DND-41 (cell line): ENCODE results near the gene ZNF653.

ENCODE experiments used
- ATAC-seq: fragments of 200-7000 bp; cut with Tn5 transposase; 3 replicates; pipeline ENCODE4 v1.9.1; 2021; ENCODE audit warnings: low read depth; ENCODE audit not compliant: insufficient read depth
- DNase-seq: peaks from one replicate; pipeline ENCODE4 v3.0.0-alpha.2; 2020
- H2AFZ ChIP-seq: 2 replicates; pipeline ENCODE4 v1.6.0; 2012; ENCODE audit warnings: low read depth, low read length
- H3K27ac ChIP-seq: 2 replicates; pipeline ENCODE4 v1.5.1; 2012; ENCODE audit warnings: low read length, inconsistent platforms
- H3K27me3 ChIP-seq: fragments of 200-600 bp; sonication (generic); 2 replicates; pipeline ENCODE4 v1.6.0; 2012; ENCODE audit warnings: low read length, mild to moderate bottlenecking, inconsistent platforms; ENCODE audit not compliant: insufficient read depth, poor library complexity
- H3K36me3 ChIP-seq: 2 replicates; pipeline ENCODE4 v1.5.1; 2012; ENCODE audit warnings: low read length, inconsistent platforms; ENCODE audit not compliant: insufficient read depth
- H3K4me1 ChIP-seq: 2 replicates; pipeline ENCODE4 v1.5.1; 2012; ENCODE audit warnings: mild to moderate bottlenecking, low read length; ENCODE audit not compliant: insufficient read depth
- H3K4me2 ChIP-seq: 2 replicates; pipeline ENCODE4 v1.6.0; 2012; ENCODE audit warnings: mild to moderate bottlenecking, moderate library complexity, low read length, inconsistent platforms; ENCODE audit not compliant: insufficient read depth
- H3K4me3 ChIP-seq, 2 experiments: fragments of 200-600 bp in 1 of 2; shearing (Covaris generic) in 1 of 2; 2 replicates each; pipeline ENCODE4 v1.5.1; 2012 to 2016; ENCODE audit warnings: inconsistent platforms in 2 of 2, low read length in 2 of 2, mild to moderate bottlenecking in 2 of 2, low read depth in 1 of 2, moderate library complexity in 1 of 2
- H3K79me2 ChIP-seq: 2 replicates; pipeline ENCODE4 v1.6.0; 2012; ENCODE audit warnings: low read length, inconsistent platforms; ENCODE audit not compliant: insufficient read depth
- H3K9ac ChIP-seq: 2 replicates; pipeline ENCODE4 v1.6.0; 2012; ENCODE audit warnings: low read depth, mild to moderate bottlenecking, inconsistent platforms, low read length, moderate library complexity
- H3K9me3 ChIP-seq: 2 replicates; pipeline ENCODE4 v1.5.1; 2012; ENCODE audit warnings: low read length, moderate library complexity, mild to moderate bottlenecking, inconsistent platforms; ENCODE audit not compliant: insufficient read depth, severe bottlenecking
- H4K20me1 ChIP-seq: 2 replicates; pipeline ENCODE4 v1.6.0; 2012; ENCODE audit warnings: low read length; ENCODE audit not compliant: insufficient read depth
- CTCF ChIP-seq: IDR thresholded peaks from 2 replicates; pipeline ENCODE4 v1.5.1; 2012; ENCODE audit warnings: borderline replicate concordance, low read length, moderate library complexity, mild to moderate bottlenecking; ENCODE audit not compliant: poor library complexity, severe bottlenecking; ENCODE audit errors: extremely low read depth
- EZH2 ChIP-seq: IDR thresholded peaks from 3 replicates; pipeline ENCODE4 v1.6.1; 2012; ENCODE audit warnings: borderline replicate concordance, low read depth, mild to moderate bottlenecking, moderate library complexity, low read length, inconsistent platforms; ENCODE audit not compliant: severe bottlenecking

The ZNF653 gene

GRCh38 chr19:11535792-11536595 is 30.4 kb upstream of the ZNF653 start:
- no peaks in the 10 kb centered on the region for H4K20me1 ChIP-seq
- H3K36me3 ChIP-seq, result no peaks in the 10 kb centered on the region
- ATAC-seq, result peak; percentile 78
- no peak overlapping the region for H3K4me2 ChIP-seq
- no peak overlapping the region for H3K4me3 ChIP-seq
- peak; percentile 58 for DNase-seq
- no peaks in the 10 kb centered on the region for H3K79me2 ChIP-seq
- TF ChIP-seq EZH2 (no peak), CTCF (peak; percentile 58)
- no peaks in the 10 kb centered on the region for H3K9me3 ChIP-seq
- no peak overlapping the region for H3K27ac ChIP-seq
- H3K4me1 ChIP-seq, result no peaks in the 10 kb centered on the region
- no peaks in the 10 kb centered on the region for H3K27me3 ChIP-seq
- H3K9ac ChIP-seq, result no peak overlapping the region
- H2AFZ ChIP-seq, result no peak overlapping the region

- Histone ChIP-seq H3K27ac (no peak overlapping the region), H3K36me3 (no peaks in the 10 kb centered on the region), H4K20me1 (no peaks in the 10 kb centered on the region), H3K4me3 (no peak overlapping the region), H3K9me3 (no peaks in the 10 kb centered on the region), H3K27me3 (no peaks in the 10 kb centered on the region), H2AFZ (no peak overlapping the region; the same call in 1 of the 2 replicates), H3K9ac (no peak overlapping the region), H3K4me1 (no peaks in the 10 kb centered on the region), H3K4me2 (no peak overlapping the region), H3K79me2 (no peaks in the 10 kb centered on the region)
- TF ChIP-seq EZH2 (no peak), CTCF (no peak)
- DNase-seq (no peak), ATAC-seq (no peak)
Measured at GRCh38 chr19:11534948-11535347, 29.3 kb upstream of the ZNF653 start.

GRCh38 chr19:11534538-11534937 is 28.9 kb upstream of the ZNF653 start:
- Histone ChIP-seq H3K36me3 (no peaks in the 10 kb centered on the region), H4K20me1 (no peaks in the 10 kb centered on the region), H3K79me2 (no peaks in the 10 kb centered on the region), H3K4me3 (no peak overlapping the region), H3K4me1 (peaks cover 2% of the 10 kb centered on the region; the same call in 1 of the 2 replicates), H3K9ac (no peak overlapping the region), H3K9me3 (no peaks in the 10 kb centered on the region), H2AFZ (no peak overlapping the region; the same call in 1 of the 2 replicates), H3K27ac (no peak overlapping the region), H3K27me3 (no peaks in the 10 kb centered on the region), H3K4me2 (no peak overlapping the region)
- DNase-seq (no peak), ATAC-seq (no peak)
- TF ChIP-seq EZH2 (no peak), CTCF (no peak)
